Neural cell (in vitro differentiated cells): ENCODE measurements around the gene RASL10A. TPM values are rescaled to one million over a fixed set of nuclear protein-coding genes. Genes with fewer than 3 reads are reported as not detected.

Experiments used
- H2AFZ ChIP-seq: fragments of 200-600, 300-800 bp; sonication (generic), shearing (Covaris generic); 2 replicates; pipeline ENCODE4 v1.6.0; 2014; ENCODE audit warnings: low read depth, mild to moderate bottlenecking, antibody characterized with exemption, low read length, moderate library complexity
- H3F3A ChIP-seq: fragments of 200-600 bp; shearing (Covaris generic); 2 replicates; pipeline ENCODE4 v1.6.1; 2016; ENCODE audit warnings: mild to moderate bottlenecking, moderate library complexity, mixed read lengths, antibody characterized with exemption, low read length; ENCODE audit not compliant: insufficient read depth, poor library complexity, severe bottlenecking
- H3K27ac ChIP-seq: fragments of 200-600, 300-800 bp; sonication (generic), shearing (Covaris generic); 2 replicates; pipeline ENCODE4 v1.5.1; 2014; ENCODE audit warnings: mild to moderate bottlenecking, low read length, moderate library complexity
- H3K27me3 ChIP-seq: fragments of 300-800, 200-600 bp; sonication (generic), shearing (Covaris generic); 2 replicates; pipeline ENCODE4 v1.6.0; 2014; ENCODE audit warnings: mild to moderate bottlenecking, low read depth, low read length, moderate library complexity; ENCODE audit not compliant: insufficient read depth
- H3K36me3 ChIP-seq: fragments of 300-800, 200-600 bp; sonication (generic), shearing (Covaris generic); 2 replicates; pipeline ENCODE4 v1.5.1; 2014; ENCODE audit warnings: mild to moderate bottlenecking, antibody characterized with exemption, low read length, moderate library complexity; ENCODE audit not compliant: insufficient read depth
- H3K4me2 ChIP-seq: fragments of 300-800, 200-600 bp; sonication (generic), shearing (Covaris generic); 2 replicates; pipeline ENCODE4 v1.6.0; 2014; ENCODE audit warnings: mild to moderate bottlenecking, low read length
- H3K4me3 ChIP-seq: fragments of 300-800, 200-600 bp; sonication (generic), shearing (Covaris generic); 2 replicates; pipeline ENCODE4 v1.5.1; 2014; ENCODE audit warnings: mild to moderate bottlenecking, low read length, moderate library complexity
- H3K79me2 ChIP-seq: fragments of 200-600 bp; shearing (Covaris generic); replicated peaks from 2 replicates; pipeline ENCODE4 v1.6.0; 2014; ENCODE audit warnings: mild to moderate bottlenecking, low read length, moderate library complexity; ENCODE audit not compliant: insufficient read depth
- H3K9ac ChIP-seq: fragments of 300-800, 200-600 bp; sonication (generic), shearing (Covaris generic); 2 replicates; pipeline ENCODE4 v1.6.1; 2016; ENCODE audit warnings: mild to moderate bottlenecking, low read length, mixed read lengths
- H3K9me2 ChIP-seq: fragments of 200-600 bp; shearing (Covaris generic); 2 replicates; pipeline ENCODE4 v1.6.1; 2016; ENCODE audit warnings: mild to moderate bottlenecking, low read length, mixed read lengths; ENCODE audit not compliant: insufficient read depth
- H3K9me3 ChIP-seq: fragments of 200-600, 300-800 bp; sonication (generic), shearing (Covaris generic); 2 replicates; pipeline ENCODE4 v1.6.1; 2016; ENCODE audit warnings: mild to moderate bottlenecking, mixed run types, low read length, moderate library complexity, mixed read lengths
- H4K20me1 ChIP-seq: fragments of 200-600 bp; shearing (Covaris generic); 2 replicates; pipeline ENCODE4 v1.6.1; 2016; ENCODE audit warnings: mild to moderate bottlenecking, mixed run types; ENCODE audit not compliant: insufficient read depth
- CTCF ChIP-seq: fragments of 450-650 bp; IDR thresholded peaks from 2 replicates; pipeline ENCODE4 v1.5.1; 2014; ENCODE audit warnings: antibody characterized with exemption, mild to moderate bottlenecking, moderate library complexity; ENCODE audit not compliant: poor library complexity, severe bottlenecking
- EP300 ChIP-seq: fragments of 450-650 bp; conservative IDR thresholded peaks from 2 replicates; pipeline ENCODE4 v1.6.1; 2014; ENCODE audit warnings: antibody characterized with exemption, mild to moderate bottlenecking, moderate library complexity; ENCODE audit not compliant: poor library complexity, severe bottlenecking
- MXI1 ChIP-seq: fragments of 450-650 bp; conservative IDR thresholded peaks from 2 replicates; pipeline ENCODE4 v1.6.1; 2014; ENCODE audit warnings: antibody characterized with exemption, mild to moderate bottlenecking; ENCODE audit not compliant: poor library complexity, severe bottlenecking
- RAD21 ChIP-seq: fragments of 450-650 bp; conservative IDR thresholded peaks from 2 replicates; pipeline ENCODE4 v1.6.1; 2014; ENCODE audit warnings: antibody characterized with exemption, mild to moderate bottlenecking, moderate library complexity
- SMC3 ChIP-seq: fragments of 450-650 bp; conservative IDR thresholded peaks from 2 replicates; pipeline ENCODE4 v1.6.1; 2014; ENCODE audit warnings: antibody characterized with exemption, mild to moderate bottlenecking, moderate library complexity; ENCODE audit not compliant: poor library complexity
- TAF1 ChIP-seq: IDR thresholded peaks from 2 replicates; pipeline ENCODE4 v1.6.1; 2012; ENCODE audit warnings: low read depth
- polyA plus RNA-seq: library from polyadenylated mRNA; depleted of rRNA; stranded (reverse); fragments of >200 nt; gene quantifications from 2 replicates; pipeline ENCODE4 v1.2.3, GENCODE V29; 2014
- TF ChIP-seq, protein P1 (sequence below): IDR thresholded peaks from 2 replicates; pipeline ENCODE4 v1.6.1; 2012; ENCODE audit warnings: borderline replicate concordance

Gene RASL10A
- polyA plus RNA-seq, 1 donor from 2014 or later, result 3.0 TPM

- Histone ChIP-seq H3K79me2 (no peaks in the 10 kb centered on the region), H3K4me2 (no peak overlapping the region), H3K9me2 (no peaks in the 10 kb centered on the region), H3K9me3 (no peaks in the 10 kb centered on the region), H3F3A (no peaks in the 10 kb centered on the region), H3K27ac (no peak overlapping the region), H3K36me3 (no peaks in the 10 kb centered on the region), H3K4me3 (no peak overlapping the region), H3K9ac (no peak overlapping the region), H2AFZ (no peak overlapping the region), H4K20me1 (no peaks in the 10 kb centered on the region), H3K27me3 (peaks cover 44% of the 10 kb centered on the region)
- TF ChIP-seq RAD21 (no peak), CTCF (peak; percentile 42), SMC3 (no peak)
- TF ChIP-seq, protein P1, sequence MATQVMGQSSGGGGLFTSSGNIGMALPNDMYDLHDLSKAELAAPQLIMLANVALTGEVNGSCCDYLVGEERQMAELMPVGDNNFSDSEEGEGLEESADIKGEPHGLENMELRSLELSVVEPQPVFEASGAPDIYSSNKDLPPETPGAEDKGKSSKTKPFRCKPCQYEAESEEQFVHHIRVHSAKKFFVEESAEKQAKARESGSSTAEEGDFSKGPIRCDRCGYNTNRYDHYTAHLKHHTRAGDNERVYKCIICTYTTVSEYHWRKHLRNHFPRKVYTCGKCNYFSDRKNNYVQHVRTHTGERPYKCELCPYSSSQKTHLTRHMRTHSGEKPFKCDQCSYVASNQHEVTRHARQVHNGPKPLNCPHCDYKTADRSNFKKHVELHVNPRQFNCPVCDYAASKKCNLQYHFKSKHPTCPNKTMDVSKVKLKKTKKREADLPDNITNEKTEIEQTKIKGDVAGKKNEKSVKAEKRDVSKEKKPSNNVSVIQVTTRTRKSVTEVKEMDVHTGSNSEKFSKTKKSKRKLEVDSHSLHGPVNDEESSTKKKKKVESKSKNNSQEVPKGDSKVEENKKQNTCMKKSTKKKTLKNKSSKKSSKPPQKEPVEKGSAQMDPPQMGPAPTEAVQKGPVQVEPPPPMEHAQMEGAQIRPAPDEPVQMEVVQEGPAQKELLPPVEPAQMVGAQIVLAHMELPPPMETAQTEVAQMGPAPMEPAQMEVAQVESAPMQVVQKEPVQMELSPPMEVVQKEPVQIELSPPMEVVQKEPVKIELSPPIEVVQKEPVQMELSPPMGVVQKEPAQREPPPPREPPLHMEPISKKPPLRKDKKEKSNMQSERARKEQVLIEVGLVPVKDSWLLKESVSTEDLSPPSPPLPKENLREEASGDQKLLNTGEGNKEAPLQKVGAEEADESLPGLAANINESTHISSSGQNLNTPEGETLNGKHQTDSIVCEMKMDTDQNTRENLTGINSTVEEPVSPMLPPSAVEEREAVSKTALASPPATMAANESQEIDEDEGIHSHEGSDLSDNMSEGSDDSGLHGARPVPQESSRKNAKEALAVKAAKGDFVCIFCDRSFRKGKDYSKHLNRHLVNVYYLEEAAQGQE, result no peak
These were observed 2.3 kb downstream of the RASL10A start for GRCh38 chr22:29313126-29313575.

DNA sequence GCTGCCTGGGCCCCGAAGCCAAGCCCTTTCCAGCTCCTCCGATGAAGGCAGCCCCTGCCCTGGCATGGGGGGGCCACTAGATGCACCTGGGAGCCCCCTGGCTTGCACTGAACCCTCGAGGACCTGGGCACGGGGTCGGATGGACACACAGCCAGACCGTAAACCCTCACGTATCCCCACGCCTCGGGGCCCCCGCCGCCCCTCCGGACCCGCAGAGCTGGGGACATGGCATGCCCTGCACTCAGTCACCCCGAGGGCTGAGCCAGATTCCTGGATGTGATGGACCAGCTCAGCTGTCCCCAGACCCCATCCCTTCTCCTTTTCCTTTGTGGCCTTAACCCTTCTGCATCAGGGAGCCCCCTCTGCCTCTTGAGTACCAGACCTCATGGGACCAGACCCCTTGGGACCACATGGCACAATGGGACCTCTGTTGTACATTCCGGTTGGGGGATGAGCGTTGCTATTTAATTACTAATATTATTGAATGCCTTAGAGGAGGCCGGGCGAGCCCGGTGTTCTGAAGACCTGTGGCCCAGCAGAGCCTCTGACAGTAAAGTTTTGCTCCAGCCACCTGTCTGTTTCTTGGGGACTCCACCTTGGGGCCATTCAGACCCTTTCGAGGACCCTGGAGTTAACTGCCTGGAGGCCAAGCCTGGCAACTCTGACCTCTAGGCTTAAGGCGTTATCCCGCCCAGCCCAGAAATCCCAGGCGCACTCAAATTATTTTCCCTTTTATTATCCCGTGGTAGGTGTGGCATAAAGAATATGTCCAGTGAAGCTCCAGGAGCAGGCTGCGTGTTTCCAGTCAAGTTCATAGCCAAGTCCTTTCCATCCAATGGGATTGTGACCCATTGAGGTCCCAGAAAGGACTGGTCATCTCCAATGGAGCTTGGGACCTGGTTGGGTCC lies 3.0 kb downstream of the RASL10A start:
- Histone ChIP-seq H3F3A (no peaks in the 10 kb centered on the region), H3K9me2 (no peaks in the 10 kb centered on the region), H3K27me3 (peaks cover 44% of the 10 kb centered on the region), H3K9ac (no peak overlapping the region), H3K36me3 (no peaks in the 10 kb centered on the region), H3K4me3 (no peak overlapping the region), H3K79me2 (no peaks in the 10 kb centered on the region), H3K9me3 (no peaks in the 10 kb centered on the region), H2AFZ (no peak overlapping the region), H4K20me1 (no peaks in the 10 kb centered on the region), H3K4me2 (no peak overlapping the region), H3K27ac (no peak overlapping the region)
- TF ChIP-seq EP300 (no peak), SMC3 (no peak), MXI1 (no peak), TAF1 (no peak)
- TF ChIP-seq, protein P1, result no peak
